ENCODE data around the gene CBX3. TPM values are rescaled to one million over a fixed set of nuclear protein-coding genes. Genes with fewer than 3 reads are reported as not detected.
"Not testable (repeated sequence)": the region's sequence is repeated elsewhere in the genome, so short reads cannot be mapped to it uniquely, and the experiment has no call there.

Gene CBX3
- total RNA-seq, 4 donors from 2014 or later = 30.5 to 178 (median 88.1) TPM

- Histone ChIP-seq H3K4me3 (no peak overlapping the region), H3K27ac (no peak overlapping the region), H3K9me3 (no peaks in the 10 kb centered on the region), H3K36me3 (no peaks in the 10 kb centered on the region), H3K4me1 (no peaks in the 10 kb centered on the region), H3K27me3 (no peaks in the 10 kb centered on the region)
- intact Hi-C loops (cut with DNase I; ENCODE audit: low total_unique reads) = no loop called here
- TF ChIP-seq CTCF (IDR thresholded peaks at IDR 0.05) = no peak
- no peak for TF ChIP-seq POLR2A (IDR thresholded peaks at IDR 0.05)
- DNase-seq = no peak
These were observed 35.7 kb downstream of the CBX3 start for GRCh38 chr7:26237035-26237807.

GRCh38 chr7:26238032-26238431 lies 36.5 kb downstream of the CBX3 start:
- Histone ChIP-seq H3K27me3 (no peaks in the 10 kb centered on the region), H3K4me1 (no peaks in the 10 kb centered on the region), H3K9me3 (no peaks in the 10 kb centered on the region), H3K4me3 (no peak overlapping the region), H3K27ac (no peak overlapping the region), H3K36me3 (no peaks in the 10 kb centered on the region)
- TF ChIP-seq POLR2A (IDR thresholded peaks at IDR 0.05) (no peak), CTCF (IDR thresholded peaks at IDR 0.05) (no peak)
- DNase-seq = no peak
- intact Hi-C loops (cut with DNase I; ENCODE audit: low total_unique reads) = no loop called here

GRCh38 chr7:26245150-26245549 lies 43.6 kb downstream of the CBX3 start:
- intact Hi-C loops (cut with DNase I; ENCODE audit: low total_unique reads) = no loop called here
- TF ChIP-seq CTCF (IDR thresholded peaks at IDR 0.05) = no peak
- no peak for TF ChIP-seq POLR2A (IDR thresholded peaks at IDR 0.05)
- DNase-seq = no peak
- Histone ChIP-seq H3K9me3 (no peaks in the 10 kb centered on the region), H3K27ac (no peak overlapping the region), H3K4me3 (no peak overlapping the region), H3K27me3 (no peaks in the 10 kb centered on the region), H3K36me3 (no peaks in the 10 kb centered on the region), H3K4me1 (no peaks in the 10 kb centered on the region)

- intact Hi-C loops (cut with DNase I; ENCODE audit: low total_unique reads) = no loop called here
- H3K4me1 ChIP-seq = no peaks in the 10 kb centered on the region
- no peaks in the 10 kb centered on the region for H3K36me3 ChIP-seq
- no peak for DNase-seq
- H3K4me3 ChIP-seq = no peak overlapping the region
- TF ChIP-seq POLR2A (IDR thresholded peaks at IDR 0.05) (no peak), CTCF (IDR thresholded peaks at IDR 0.05) (no peak)
- no peaks in the 10 kb centered on the region for H3K9me3 ChIP-seq
- no peak overlapping the region for H3K27ac ChIP-seq
- no peaks in the 10 kb centered on the region for H3K27me3 ChIP-seq
These were observed 48.7 kb downstream of the CBX3 start for GRCh38 chr7:26250239-26250638.

GRCh38 chr7:26261866-26262265 lies 60.3 kb downstream of the CBX3 start:
- H3K27me3 ChIP-seq; H3K27ac ChIP-seq; H3K4me3 ChIP-seq; H3K4me1 ChIP-seq; H3K9me3 ChIP-seq; H3K36me3 ChIP-seq; intact Hi-C loops (cut with DNase I; ENCODE audit: low total_unique reads); DNase-seq: not testable (repeated sequence)

Other genes starting within 250 kb of the CBX3 start
- gene NFE2L3, start 49.5 kb upstream of the CBX3 start, total RNA-seq = 1 to 10 TPM in 3 of 4 donors, not detected in 1; 3.6 to 6.2 (median 4.1) TPM
- 100 to 1,000 TPM; 100 to 464 (median 207) TPM for gene HNRNPA2B1, start 999 bp upstream of the CBX3 start, total RNA-seq
- gene SNX10, start 90.1 kb downstream of the CBX3 start, total RNA-seq = 10 to 100 TPM in 2 of 4 donors, 1 to 10 TPM in 2; 7.7 to 16.8 (median 9.7) TPM